ENCODE data around the gene HEBP1. TPM values are rescaled to one million over a fixed set of nuclear protein-coding genes. Genes with fewer than 3 reads are reported as not detected.
A peak's percentile ranks its signal among the peaks of the same experiment; 100 is the strongest.

The HEBP1 gene
- polyA plus RNA-seq, 12 donors, result 35.7 to 56.1 (median 39.2) TPM; not detected in 1

- no peak for DNase-seq
Observed at GRCh38 chr12:12995088-12995487, 5.0 kb downstream of the HEBP1 start.

GRCh38 chr12:12993367-12993766, 6.7 kb downstream of the HEBP1 start:
- DNase-seq, result no peak

- DNase-seq, result no peak
Observed at GRCh38 chr12:12992418-12993130, 7.5 kb downstream of the HEBP1 start.

DNA sequence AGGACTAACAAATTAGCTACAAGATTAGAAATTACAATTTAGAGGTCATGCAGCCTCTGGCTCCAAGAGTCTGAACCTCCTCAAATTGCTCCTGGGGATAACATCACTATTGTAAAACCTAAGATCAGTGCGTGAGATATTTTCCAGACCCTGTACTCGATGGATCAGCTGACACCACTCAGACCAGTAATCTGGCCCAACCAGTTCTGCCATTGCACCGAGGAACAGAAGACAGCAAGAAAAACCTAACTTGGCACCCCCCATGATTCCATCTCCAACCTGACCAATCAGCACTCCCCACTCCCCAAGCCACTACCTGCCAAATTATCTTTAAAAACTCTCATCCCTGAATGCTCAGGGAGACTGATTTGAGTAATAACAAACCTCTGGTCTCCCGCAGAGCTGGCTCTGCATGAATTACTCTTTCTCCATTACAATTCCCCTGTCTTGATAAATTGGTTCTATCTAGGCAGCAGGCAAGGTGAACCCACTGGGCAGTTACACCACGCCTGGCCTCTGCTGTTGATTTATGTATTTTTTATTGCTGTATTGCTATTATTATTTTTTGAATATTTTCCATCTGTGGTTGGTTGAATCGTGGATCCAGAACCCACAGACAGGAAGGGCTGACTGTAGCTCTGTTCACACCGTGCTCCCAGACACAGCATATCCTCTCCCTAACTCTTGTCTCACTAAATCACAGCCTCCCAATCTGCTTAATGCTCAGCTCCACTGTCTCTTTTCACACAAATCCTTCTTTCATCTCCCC, 9.2 kb downstream of the HEBP1 start:
- no peak for DNase-seq

DNA sequence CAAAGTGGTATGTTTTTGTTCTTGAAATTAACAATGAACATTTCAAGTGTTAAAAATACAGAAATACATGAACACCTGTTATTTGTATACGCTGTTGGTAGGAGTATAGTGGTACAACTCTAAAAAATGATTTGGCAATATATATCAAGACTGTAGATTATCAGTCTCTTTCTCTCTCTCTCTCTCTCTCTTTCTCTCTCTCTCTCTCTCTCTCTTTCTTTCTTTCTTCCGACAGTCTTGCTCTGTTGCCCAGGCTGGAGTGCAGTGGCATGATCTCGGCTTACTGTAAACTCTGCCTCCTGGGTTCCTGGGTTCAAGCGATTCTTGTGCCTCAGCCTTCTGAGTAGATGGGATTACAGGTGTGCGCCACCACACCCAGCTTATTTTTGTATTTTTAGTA, 12.6 kb downstream of the HEBP1 start:
- DNase-seq, result no peak

GRCh38 chr12:12986775-12987331, 13.2 kb downstream of the HEBP1 start:
- no peak for DNase-seq

GRCh38 chr12:12985817-12986408, 14.2 kb downstream of the HEBP1 start:
- no peak for DNase-seq

DNA sequence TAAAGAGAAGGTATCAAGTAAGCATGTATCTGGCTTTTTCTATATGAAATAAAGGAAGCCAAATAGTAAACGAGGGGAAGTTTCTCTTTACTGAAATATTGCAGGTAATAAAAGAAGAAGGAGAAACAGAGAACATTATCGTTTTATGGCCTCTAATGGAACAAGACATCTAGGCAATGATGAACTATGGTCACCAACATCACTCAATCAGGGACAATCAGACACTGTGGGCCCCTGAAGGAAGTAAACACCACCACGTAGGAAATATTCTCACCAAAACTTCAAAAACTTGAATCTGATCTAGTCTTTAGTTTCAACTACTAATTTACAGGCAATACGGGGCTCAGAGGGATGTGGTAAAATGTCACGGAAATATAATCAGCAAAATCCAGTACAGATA, 15.9 kb downstream of the HEBP1 start:
- no peak for DNase-seq

- peak; percentile 45 for DNase-seq
Observed at GRCh38 chr12:12983420-12984035, 16.5 kb downstream of the HEBP1 start.

DNA sequence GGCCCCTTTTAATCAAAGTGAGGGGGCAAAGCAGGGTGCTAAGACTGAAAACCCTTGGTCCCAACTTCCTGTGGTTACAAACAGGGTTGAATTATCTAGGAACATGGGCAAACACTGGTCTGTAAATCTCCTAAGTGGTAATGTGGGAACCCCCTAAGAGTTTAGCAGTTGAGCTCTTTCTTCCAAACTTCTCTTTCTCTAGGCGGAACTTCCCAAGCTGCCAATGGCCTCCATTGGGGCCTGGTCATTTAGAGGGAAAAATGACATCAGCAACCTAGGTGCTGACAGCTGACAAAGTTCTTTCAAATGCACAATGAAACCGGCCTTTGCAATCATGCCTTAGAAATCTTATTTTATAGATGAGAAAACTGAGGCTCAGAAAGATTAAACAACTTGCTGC, 17.7 kb downstream of the HEBP1 start:
- DNase-seq, result no peak

DNA sequence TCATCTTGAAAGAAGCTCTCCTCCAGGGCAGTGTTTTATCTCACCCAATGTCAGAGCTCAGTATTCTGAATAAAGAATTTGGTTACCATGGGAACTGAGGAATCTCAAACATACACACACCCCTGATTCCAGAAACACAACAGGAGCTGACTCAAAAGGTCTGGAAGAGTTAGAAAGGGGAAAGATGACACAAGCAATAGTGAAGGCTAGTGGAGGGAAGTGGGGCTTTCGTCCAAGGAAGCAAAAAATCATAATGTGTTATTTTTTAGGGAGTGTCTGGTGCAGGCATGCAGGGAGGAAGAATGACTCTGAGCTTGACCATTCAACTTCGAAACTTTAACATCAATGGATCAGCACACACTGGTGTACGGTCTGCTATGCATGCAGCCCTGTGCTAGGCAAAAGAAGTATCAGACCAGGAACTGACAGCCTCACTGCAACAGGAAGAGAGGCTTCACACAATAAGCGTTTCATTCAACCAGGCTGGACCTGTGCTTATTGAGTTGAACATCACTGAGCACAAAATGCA, 20.3 kb downstream of the HEBP1 start:
- DNase-seq, result peak; percentile 84

- no peak for DNase-seq
Observed at GRCh38 chr12:12979126-12979525, 20.9 kb downstream of the HEBP1 start.

GRCh38 chr12:12977231-12977630, 22.8 kb downstream of the HEBP1 start:
- no peak for DNase-seq

DNA sequence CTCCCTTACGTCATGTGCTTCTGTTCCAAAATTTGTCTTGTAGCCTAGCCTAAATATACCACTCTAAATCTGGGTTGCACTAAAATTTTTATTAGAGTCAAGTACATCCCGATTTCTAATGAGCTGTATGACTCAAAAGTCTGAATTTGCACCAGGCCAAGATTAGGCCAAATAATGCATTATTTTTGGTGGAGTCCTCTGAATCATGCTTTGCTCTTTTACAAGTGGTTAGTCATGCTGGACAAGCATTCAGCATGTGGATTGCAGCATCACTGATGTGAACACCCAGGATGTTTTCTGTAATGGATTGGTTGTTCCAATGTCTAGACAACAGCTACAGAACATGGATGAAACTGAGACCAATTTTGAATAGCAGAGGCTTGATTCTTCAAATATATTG, 23.7 kb downstream of the HEBP1 start:
- DNase-seq, result no peak

- DNase-seq, result no peak
Observed at GRCh38 chr12:12975322-12976077, 24.6 kb downstream of the HEBP1 start.

DNA sequence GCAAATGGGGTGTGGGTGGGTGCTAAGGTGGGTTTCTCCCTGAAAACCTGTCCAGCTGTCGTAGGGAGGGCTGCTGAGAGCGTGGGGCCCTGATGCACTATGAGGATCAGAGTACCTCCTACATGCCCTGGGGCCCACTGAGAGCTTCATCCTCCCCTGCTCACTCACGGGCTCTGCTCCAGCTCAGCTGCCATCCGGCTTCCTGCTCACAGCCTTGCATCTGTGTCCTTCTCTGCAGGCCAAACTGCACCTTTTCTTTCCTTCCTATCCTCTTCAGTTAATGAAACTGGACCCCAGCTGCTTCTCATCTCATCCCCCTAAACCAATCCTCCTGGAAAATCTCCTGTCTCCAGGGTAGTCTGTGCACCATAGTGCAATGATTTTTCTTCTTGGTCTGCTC, 25.9 kb downstream of the HEBP1 start:
- DNase-seq, result no peak

GRCh38 chr12:12973019-12973418, 27.0 kb downstream of the HEBP1 start:
- no peak for DNase-seq

DNA sequence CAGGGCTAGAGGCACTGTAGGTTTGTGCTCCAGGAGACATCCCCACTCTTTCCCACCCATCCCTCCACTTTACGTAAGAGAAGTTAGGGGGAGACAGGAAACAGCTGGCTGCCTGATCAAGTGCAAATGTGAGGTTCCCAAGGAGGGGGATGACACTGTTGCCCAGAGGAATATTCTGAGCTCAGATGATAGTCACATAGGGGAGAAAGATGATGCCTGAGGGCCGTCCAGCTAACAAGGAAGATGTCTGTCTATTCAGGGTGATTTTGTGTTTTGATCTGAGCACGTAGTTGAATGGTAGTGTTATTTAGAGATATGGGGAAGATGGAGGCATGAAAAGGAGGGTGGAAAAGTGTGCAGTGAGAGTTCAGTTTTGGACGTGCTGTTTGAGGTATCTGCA, 34.2 kb downstream of the HEBP1 start:
- no peak for DNase-seq

DNA sequence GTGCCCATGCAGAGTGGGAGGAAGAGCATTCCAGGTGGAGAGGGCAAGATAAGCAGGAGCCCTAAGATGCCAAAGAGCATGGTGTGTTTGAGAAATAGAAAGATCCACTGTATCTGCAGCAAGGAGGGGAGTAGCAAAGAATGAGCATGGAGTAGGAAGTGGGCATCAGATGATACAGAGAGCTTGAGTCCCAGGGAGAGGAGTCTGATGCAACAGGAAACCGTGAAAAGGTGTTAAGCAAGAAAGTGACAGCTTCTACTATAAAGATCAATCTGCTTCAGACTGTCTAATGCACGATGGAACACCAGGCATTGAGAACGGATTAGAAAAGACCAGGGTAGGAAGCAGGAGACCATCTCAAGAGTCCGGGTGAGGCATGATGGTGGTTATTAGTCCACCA, 35.8 kb downstream of the HEBP1 start:
- DNase-seq, result no peak

GRCh38 chr12:12960639-12961209, 39.3 kb downstream of the HEBP1 start:
- no peak for DNase-seq

- no peak for DNase-seq
Observed at GRCh38 chr12:12958886-12959285, 41.2 kb downstream of the HEBP1 start.
